ENCODE data around the gene HOXA7. TPM values are rescaled to one million over a fixed set of nuclear protein-coding genes. Genes with fewer than 3 reads are reported as not detected.

Gene HOXA7
- total and polyA plus RNA-seq, 8 donors, result 0.06 to 0.49 (median 0.17) TPM; not detected in 3

DNA sequence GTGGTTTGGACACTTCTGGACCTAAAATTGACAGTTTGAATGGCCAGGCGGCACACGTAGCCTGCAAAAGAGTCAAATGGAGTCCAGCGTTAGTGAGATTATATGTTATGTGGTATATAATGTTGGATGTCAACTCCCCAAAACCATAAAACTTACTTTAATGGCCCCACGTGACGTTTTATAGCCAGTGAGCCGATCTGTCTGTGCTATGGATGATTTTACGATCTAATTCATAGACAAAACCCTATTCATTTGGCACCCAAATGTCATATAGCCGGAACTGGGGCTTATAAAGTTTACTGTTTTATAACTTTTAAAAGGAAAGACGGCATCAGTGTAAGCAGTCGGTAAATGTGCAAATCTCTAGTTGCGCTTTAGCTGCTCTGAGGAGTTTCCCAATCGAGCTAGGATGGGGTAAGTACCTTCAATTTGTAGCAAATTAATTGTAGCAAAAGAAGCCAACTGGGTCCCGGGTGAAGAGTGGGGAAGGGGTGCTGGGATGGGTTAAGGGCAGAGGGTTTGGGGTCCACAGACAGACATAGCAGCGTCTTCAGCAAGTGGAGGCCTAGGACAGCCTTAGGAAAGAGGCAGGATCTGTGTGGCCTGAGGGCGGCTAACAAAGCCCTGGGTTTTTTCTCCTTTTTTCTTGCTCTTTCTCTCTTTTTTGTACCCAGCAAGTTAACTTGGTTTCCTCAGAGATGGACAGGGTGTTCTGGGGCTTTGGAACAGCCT, 16.2 kb downstream of the HOXA7 start:
- no peak for FAIRE-seq

DNA sequence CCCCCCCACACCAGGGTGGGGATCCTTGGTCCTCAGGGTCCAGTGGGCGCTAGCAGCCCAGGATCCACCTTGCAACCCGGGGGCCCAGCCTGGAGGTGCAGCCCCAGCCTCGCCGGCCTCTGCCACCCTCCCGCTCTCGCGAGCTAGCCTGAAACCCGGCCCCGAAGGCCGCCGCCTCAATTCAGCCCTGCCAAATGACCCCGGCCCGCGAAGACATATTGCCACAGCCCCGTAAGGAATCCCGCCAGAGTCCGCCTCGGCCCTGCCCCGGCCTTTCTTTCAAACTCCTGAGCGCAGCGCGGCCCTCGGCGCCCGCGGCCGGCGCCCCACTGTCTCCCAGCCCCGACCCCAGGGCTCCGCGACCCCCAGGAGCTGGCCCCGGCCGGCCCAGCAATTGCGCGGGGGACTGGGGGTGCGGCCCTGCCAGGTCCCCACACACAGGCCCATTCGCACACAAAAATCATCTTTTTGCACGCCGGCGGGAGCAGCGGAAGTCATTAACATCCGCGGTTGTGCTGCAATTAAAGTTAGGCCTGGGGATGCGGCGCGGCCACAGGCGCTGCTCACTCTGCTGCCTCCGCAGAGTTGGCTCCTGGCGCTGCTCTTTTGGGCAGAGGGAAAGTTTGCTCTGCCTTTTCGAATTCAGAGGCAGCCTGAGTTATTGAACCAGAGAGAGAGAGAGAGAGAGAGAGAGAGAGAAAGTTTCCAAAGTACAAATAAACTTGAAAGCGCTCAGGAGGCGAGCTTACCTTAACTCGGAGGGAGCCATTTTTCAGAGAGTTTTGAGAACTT, 16.9 kb downstream of the HOXA7 start:
- ATAC-seq, result no peak
- no peak overlapping the region for H3K4me3 ChIP-seq
- intact Hi-C loops (cut with DNase I), result no loop called here
- FAIRE-seq, result no peak
- H3K9me3 ChIP-seq, result no peaks in the 10 kb centered on the region
- peak in 1 of 6 donors; percentile 56 for DNase-seq
- H3K27me3 ChIP-seq, result peaks cover 0 to 78% (median 21%) of the 10 kb centered on the region in 4 donors
- no peaks in the 10 kb centered on the region for H3K36me3 ChIP-seq
- TF ChIP-seq, protein P1, sequence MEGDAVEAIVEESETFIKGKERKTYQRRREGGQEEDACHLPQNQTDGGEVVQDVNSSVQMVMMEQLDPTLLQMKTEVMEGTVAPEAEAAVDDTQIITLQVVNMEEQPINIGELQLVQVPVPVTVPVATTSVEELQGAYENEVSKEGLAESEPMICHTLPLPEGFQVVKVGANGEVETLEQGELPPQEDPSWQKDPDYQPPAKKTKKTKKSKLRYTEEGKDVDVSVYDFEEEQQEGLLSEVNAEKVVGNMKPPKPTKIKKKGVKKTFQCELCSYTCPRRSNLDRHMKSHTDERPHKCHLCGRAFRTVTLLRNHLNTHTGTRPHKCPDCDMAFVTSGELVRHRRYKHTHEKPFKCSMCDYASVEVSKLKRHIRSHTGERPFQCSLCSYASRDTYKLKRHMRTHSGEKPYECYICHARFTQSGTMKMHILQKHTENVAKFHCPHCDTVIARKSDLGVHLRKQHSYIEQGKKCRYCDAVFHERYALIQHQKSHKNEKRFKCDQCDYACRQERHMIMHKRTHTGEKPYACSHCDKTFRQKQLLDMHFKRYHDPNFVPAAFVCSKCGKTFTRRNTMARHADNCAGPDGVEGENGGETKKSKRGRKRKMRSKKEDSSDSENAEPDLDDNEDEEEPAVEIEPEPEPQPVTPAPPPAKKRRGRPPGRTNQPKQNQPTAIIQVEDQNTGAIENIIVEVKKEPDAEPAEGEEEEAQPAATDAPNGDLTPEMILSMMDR (IDR thresholded peaks at IDR 0.05), result no peak
- peaks cover 0 to 4% (median 3%) of the 10 kb centered on the region in 3 donors for H3K4me1 ChIP-seq
- H3K27ac ChIP-seq, result peak overlapping the region in 2 of 4 donors; percentile 8 to 9
- 12 to 15% methylated on average over 42 to 53 of the region's 53 CpGs for WGBS, 2 donors

More for the DNA sequence above, 16.2 kb downstream of the HOXA7 start:
- Histone ChIP-seq H3K9me3 (no peaks in the 10 kb centered on the region), H3K27me3 (peaks cover 2 to 78% (median 23%) of the 10 kb centered on the region in 4 donors), H3K4me1 (peaks cover 0 to 4% (median 3%) of the 10 kb centered on the region in 3 donors), H3K4me3 (no peak overlapping the region), H3K36me3 (no peaks in the 10 kb centered on the region), H3K27ac (peak overlapping the region in 1 of 4 donors; percentile 8)
- DNase-seq (no peak), ATAC-seq (no peak)
- TF ChIP-seq, protein P1 (IDR thresholded peaks at IDR 0.05), result no peak
- 23 to 28% methylated on average over 15 of the region's 15 CpGs for WGBS, 2 donors
- intact Hi-C loops (cut with DNase I), result no loop called here

DNA sequence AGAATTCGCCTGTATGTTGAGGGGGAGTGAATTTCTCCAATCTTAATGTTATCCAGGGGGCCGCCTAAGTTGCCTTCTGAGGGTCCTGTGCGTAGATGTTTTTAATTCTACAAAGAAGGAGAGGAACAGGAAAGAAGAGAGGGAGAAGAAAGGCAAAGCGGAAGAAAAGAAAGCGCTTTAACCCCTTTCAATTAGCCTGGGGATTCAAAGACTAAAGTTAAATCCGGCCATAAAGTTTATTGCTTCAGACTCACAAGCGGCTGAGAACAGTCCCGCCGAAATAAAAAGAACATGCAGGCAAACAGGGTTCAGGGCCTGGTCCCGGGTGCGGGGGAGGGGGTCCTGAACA, 17.5 kb downstream of the HOXA7 start:
- Histone ChIP-seq H3K9me3 (no peaks in the 10 kb centered on the region), H3K27ac (peak overlapping the region in 2 of 4 donors; percentile 9 to 15), H3K27me3 (peaks cover 0 to 72% (median 19%) of the 10 kb centered on the region in 4 donors), H3K4me1 (peaks cover 0 to 4% (median 3%) of the 10 kb centered on the region in 3 donors), H3K36me3 (no peaks in the 10 kb centered on the region), H3K4me3 (no peak overlapping the region)
- TF ChIP-seq, protein P1 (IDR thresholded peaks at IDR 0.05), result no peak
- FAIRE-seq, result no peak
- WGBS, 2 donors, result 15 to 20% methylated on average over 11 of the region's 11 CpGs
- intact Hi-C loops (cut with DNase I), result no loop called here
- no peak for ATAC-seq
- DNase-seq, result no peak

DNA sequence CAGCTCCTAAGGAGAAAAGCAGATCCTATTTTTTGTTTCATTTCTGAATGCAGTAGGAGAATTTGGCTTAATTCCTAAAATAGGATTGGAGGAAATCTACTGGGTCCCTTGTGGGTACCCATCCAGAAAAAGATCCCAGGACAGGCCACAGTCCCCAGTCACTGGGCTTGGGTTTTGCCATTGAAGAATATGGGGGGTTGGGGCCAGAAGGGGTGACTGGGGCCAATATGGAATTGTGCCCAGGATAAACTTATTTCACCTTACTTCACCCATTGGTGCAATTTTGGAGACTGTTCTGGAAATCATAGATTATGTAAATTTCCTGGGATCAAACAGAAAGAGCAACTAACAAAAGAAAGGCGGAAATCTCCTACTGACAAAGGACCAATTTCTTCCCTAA, 18.0 kb downstream of the HOXA7 start:
- Histone ChIP-seq H3K4me3 (no peak overlapping the region), H3K36me3 (no peaks in the 10 kb centered on the region), H3K9me3 (no peaks in the 10 kb centered on the region), H3K27ac (peak overlapping the region in 1 of 4 donors; percentile 15), H3K4me1 (peaks cover 0 to 4% (median 0%) of the 10 kb centered on the region in 3 donors), H3K27me3 (peaks cover 3 to 71% (median 18%) of the 10 kb centered on the region in 4 donors)
- TF ChIP-seq, protein P1 (IDR thresholded peaks at IDR 0.05), result no peak
- 48 to 65% methylated on average over 1 of the region's 1 CpG for WGBS, 2 donors
- intact Hi-C loops (cut with DNase I), result no loop called here
- DNase-seq (no peak), FAIRE-seq (no peak), ATAC-seq (no peak)
